ENCODE data around the gene LMO1.

DNA sequence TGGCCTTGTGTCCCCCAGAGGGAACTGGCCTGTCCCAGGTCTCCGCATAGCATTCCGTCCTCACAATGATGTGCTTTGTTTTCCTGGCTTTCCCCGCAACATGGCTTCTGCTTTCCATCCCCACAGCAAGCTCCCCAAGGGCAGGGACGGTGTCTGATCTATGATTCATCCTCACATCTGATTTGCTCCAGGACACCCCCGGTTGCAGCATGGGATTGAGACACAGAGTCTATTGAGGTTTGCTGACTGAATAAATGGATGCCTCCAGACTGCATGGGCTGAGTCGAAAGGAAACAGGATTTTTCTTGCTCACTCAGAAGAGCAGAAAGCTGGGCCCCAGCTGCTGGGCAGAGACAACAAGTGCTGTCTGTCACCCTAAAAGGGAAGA lies 40.2 kb downstream of the LMO1 start:
- TF ChIP-seq, protein P1, sequence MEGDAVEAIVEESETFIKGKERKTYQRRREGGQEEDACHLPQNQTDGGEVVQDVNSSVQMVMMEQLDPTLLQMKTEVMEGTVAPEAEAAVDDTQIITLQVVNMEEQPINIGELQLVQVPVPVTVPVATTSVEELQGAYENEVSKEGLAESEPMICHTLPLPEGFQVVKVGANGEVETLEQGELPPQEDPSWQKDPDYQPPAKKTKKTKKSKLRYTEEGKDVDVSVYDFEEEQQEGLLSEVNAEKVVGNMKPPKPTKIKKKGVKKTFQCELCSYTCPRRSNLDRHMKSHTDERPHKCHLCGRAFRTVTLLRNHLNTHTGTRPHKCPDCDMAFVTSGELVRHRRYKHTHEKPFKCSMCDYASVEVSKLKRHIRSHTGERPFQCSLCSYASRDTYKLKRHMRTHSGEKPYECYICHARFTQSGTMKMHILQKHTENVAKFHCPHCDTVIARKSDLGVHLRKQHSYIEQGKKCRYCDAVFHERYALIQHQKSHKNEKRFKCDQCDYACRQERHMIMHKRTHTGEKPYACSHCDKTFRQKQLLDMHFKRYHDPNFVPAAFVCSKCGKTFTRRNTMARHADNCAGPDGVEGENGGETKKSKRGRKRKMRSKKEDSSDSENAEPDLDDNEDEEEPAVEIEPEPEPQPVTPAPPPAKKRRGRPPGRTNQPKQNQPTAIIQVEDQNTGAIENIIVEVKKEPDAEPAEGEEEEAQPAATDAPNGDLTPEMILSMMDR (optimal IDR thresholded peaks at IDR 0.05 in 1 of 3, IDR thresholded peaks at IDR 0.05 in 1 of 3, conservative IDR thresholded peaks at IDR 0.05 in 1 of 3; ENCODE audit: extremely low read depth in 1 of 3, insufficient read depth in 2 of 3, low read length in 3 of 3) = no peak
- no peak for TF ChIP-seq EZH2 (IDR thresholded peaks at IDR 0.05; ENCODE audit: low read length)

Data from keratinocyte (primary cell).